Stimulated activated CD4-positive, alpha-beta T cell treated with anti-CD3 and anti-CD28 coated beads, Interleukin-2, amount 100 ng/mL, for 24 hours (primary cell): ENCODE measurements around the gene PIK3R3.

Source experiments
- DNase-seq, 2 donors: peaks; one replicate each; pipeline ENCODE4 v3.0.0-alpha.2; 2020

The PIK3R3 gene

GRCh38 chr1:46153732-46154131 is 21.3 kb upstream of the PIK3R3 start:
- DNase-seq = no peak

DNA sequence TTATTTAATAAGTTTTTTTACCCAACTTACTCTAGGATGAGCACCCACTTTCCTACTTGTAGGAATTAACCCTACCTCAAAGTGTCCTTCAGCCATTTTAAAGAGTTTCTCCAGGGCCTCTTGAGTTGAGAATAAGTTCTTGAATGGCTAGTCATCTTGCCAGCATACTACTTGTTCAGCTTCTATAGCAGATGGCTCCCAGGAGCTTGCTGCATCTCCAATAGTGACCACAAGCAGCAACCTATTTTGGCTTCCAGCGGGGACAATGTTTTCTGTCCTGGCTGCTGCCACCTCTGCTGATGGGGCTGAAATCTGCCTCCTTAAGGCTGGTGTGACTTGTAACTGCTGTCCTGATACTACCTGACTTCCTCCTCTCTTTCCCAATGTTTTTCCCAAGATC is 20.8 kb upstream of the PIK3R3 start:
- DNase-seq = no peak

GRCh38 chr1:46152016-46152415 is 19.6 kb upstream of the PIK3R3 start:
- DNase-seq = no peak

GRCh38 chr1:46150085-46150484 is 17.7 kb upstream of the PIK3R3 start:
- no peak for DNase-seq

- no peak for DNase-seq
Observed at GRCh38 chr1:46148318-46148717, 15.9 kb upstream of the PIK3R3 start.

DNA sequence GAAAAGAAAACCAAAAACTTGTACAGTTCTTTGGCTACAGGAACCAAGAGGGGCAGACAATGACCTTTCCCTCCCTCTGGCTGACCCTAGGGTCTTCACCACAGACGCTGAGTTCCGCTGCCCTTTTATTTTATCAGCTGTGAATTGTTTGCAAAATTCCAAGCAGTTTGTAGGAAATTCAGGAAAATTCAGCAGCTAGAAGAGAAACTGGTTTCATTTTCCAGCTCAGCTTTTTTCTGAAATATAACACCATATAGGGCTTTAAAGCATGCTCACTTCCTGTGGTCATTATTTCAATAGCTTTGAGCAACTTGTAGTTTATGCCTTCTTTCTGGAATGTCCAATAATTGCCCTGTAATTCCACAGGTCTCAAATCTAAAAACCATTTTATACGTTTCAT is 5.5 kb upstream of the PIK3R3 start:
- no peak for DNase-seq

GRCh38 chr1:46136711-46137110 is 4.3 kb upstream of the PIK3R3 start:
- DNase-seq = no peak

DNA sequence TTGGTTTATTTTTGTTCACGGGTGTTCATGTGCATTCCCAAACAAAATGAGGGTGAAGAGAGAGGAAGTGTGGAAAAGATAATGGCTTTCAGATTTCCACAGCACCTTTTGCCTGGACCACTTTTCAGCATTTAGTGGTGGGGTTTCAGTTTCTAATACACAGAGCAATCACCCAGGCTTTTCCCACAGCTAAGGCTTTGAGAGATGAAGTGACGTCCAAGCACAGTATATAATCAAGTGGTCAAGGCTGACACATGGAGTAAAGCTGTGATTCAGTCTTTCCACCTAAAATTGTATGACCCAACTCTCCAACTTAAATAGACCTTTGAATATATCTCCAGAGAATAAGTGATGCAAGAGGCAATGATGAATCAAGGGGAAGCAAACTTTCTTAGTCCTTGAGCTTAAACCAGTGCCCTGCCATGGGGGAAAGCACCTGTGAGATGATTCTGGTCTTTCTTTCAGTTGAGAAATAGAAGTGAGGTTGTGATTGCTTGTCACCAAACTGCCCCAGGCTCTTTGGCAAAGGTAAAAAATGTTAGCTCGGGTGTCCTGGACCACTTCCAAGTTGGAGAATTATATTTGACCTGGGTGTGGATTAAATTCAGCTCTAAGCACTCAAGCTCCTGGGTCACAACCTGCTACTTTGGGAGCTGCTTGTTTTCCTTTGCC is 2.4 kb upstream of the PIK3R3 start:
- no peak for DNase-seq

DNA sequence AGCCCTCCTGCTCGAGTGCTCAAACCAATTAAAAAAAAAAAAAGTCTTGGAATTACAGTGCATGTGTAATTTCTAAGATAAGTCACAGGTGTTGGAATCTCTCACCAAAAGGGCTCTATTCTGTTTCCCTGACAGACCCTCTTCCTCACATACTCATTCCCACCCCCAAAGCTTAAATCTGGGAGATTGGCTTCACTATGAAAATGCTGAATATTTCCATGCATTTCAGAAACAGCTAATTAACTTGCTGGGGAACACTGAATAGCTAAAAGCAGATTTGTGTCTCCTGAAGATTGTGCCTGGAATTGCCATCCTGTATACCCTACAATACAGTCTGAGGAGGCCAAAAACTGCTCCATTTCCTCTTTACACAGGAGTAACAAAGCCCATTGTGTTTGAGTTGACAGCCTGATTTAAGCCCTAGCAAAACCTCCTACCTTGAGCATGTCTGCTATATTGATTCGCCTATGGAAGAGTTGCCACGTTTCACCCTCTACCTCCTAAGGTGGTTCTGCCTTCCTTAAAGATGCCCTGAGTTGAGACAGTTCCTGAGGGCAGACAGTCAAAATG is 1.4 kb upstream of the PIK3R3 start:
- DNase-seq = no peak

- no peak for DNase-seq
Observed at GRCh38 chr1:46133181-46133658, 791 bp upstream of the PIK3R3 start.

- peak; percentile 27 to 31 for DNase-seq
Observed at GRCh38 chr1:46131712-46132528, 509 bp downstream of the PIK3R3 start.

GRCh38 chr1:46131093-46131492 is 1.3 kb downstream of the PIK3R3 start:
- no peak for DNase-seq

GRCh38 chr1:46130606-46131005 is 1.8 kb downstream of the PIK3R3 start:
- DNase-seq = no peak

DNA sequence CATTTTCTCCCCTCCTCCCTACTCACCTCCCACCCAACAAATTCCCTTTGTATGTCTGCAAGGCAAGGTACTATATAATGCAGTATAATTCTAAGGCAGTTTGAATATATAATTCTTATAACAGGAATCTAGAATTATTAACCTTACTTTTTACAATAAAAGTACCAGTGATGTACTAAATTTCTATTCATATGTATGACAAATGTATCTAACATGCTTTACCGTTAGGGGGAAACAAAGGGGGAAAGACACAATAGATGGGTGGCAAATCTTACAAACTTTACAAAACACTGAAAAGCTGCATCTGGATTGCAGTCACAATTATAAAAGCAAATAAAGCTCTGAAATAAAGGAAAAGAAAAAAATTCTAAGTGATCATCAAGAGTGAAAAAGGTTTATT is 2.3 kb downstream of the PIK3R3 start:
- DNase-seq = no peak

- no peak for DNase-seq
Observed at GRCh38 chr1:46128344-46128743, 4.1 kb downstream of the PIK3R3 start.

GRCh38 chr1:46118856-46119255 is 13.6 kb downstream of the PIK3R3 start:
- no peak for DNase-seq

- no peak for DNase-seq
Observed at GRCh38 chr1:46117810-46118494, 14.5 kb downstream of the PIK3R3 start.

DNA sequence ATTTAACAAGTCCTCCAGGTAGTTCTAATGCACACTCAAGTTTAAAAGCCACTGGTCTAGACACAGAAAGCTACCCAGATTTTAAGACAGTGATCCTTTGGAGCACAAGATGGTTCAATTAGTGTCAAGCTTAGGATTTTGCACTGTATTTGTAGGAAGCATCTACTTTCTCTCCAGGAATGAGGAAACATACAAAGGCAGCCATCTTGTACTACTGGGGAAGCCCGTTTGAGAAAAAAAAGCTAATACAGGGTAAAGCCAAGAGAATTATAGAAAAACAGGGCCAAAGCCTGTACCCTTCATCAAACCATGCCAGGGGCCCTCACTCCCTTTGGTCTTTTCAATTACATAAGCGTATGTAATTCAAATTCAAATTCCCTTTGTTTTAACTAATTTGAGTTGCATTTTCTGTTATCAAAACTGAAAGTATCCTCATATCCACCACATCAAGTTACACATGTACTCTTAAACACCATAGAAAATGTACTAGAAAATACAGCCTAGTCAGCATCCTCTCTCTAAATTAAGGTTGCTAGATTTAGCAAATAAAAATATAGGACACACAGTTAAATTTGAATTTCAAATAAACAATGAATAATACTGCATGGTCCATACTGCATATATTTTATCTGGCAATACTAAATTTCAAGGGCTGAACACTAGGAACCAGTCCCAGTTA is 17.4 kb downstream of the PIK3R3 start:
- DNase-seq = no peak

DNA sequence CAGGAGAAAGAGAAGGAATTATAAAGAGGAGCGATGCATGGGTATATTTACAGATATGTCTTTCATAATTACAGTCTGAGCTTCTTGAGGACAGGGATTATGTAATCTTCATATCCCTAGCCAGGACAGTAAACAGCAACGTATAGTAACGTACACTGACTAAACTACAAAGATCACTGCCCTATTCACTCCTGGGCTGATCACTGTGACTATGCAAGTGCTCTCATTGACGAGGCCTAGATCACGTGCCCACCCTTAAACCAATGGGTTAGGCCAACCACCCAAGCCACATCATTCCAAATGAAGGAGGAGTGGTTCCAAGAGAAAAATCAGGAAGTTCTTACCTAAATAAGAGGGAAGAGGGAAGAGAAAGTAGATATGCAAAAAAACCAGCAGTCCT is 18.5 kb downstream of the PIK3R3 start:
- DNase-seq = no peak

DNA sequence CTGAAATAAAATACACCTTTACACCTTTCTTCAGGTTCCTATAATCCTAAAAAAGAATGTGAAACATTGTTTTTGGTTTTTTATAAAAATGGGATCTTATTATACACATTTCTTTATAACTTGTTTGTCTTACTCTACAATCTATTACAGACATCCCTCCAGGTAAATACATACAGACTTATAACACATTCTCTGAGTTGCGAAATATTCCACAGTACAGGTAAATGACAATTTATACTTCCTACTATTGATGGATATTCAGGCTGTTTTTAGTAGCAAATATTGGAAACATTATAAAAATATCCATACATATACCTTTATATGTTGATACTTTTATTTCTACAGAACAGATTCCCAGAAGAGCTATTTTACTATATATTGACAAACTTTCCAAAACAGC is 20.3 kb downstream of the PIK3R3 start:
- DNase-seq = no peak

DNA sequence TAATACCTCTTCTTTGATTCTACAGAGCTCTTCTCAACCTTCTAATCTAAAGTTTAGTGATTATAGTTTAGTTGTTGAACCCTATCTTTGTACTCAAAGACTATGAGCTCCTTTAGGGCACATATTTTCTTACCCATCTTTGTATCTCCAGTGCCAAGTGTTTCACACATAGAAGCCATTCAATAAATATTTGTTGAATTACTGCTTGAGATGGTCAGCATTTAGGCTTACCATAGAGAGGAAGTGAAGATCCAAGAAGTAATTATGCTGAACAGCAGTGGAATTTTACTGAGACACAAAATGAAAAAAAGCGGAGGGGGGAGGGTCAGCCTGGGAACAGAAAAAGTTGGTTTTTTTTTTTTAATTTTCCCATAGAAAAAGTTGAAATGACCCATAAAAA is 21.9 kb downstream of the PIK3R3 start:
- DNase-seq = no peak

DNA sequence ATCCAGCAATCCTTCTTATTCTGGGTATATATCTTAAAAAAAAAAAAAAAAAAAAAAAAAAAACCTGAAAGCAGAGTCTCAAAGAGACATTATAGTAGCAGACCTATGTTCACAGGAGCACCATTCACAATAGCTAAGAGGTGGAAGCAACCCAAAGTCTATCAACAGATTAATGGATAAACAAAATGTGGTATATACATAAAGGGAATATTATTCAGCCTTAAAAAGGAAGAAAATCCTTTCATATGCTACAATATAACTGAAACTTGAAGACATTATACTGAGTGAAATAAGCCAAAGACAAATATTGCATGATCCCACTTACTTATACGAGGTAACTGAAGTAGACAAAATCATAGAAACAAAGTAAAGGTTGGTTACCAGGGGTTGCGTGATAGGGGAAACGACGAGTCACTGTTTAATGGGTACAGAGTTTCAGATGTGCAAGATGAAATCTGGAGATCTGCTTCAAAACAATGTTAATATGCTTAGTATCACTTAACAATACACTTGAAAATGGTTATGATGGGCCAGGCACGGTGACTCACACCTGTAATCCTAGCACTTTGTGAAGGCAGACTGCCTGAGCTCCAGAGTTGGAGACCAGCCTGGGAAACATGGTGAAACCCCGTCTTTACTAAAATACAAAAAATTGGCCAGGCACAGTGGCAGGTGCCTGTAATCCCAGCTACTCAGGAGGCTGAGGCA is 29.5 kb downstream of the PIK3R3 start:
- peak in 1 of 2 donors; percentile 25 for DNase-seq
